Panc1 (cell line): ENCODE data around the gene D2HGDH. TPM values are rescaled to one million over a fixed set of nuclear protein-coding genes. Genes with fewer than 3 reads are reported as not detected.

Source experiments
- ATAC-seq: fragments of 200-7000 bp; cut with Tn5 transposase; 2 replicates; pipeline ENCODE4 v1.9.1; 2020; ENCODE audit warnings: mild to moderate bottlenecking, moderate library complexity
- BruUV-seq: library from RNA; stranded (reverse); fragments of 400-500 nt; replicated peaks from 2 replicates; lab custom pipeline; 2021; lab: Mats Ljungman, UMichigan
- CTCF ChIA-PET: fragments of 300-600 bp; sonication (Branson Sonifier 250); formaldehyde crosslinking; loops from one replicate; lab custom pipeline; 2022; ENCODE audit warnings: antibody characterized with exemption; lab: Charles Lee
- POLR2A ChIA-PET: fragments of 300-600 bp; sonication (Branson Sonifier 250); formaldehyde crosslinking; loops from one replicate; lab custom pipeline; 2022; ENCODE audit warnings: antibody characterized with exemption; lab: Charles Lee
- DNase-seq: peaks from one replicate; pipeline ENCODE4 v3.0.0-alpha.2; 2010; ENCODE audit warnings: low read depth, low spot score
- H3K27ac ChIP-seq: 2 replicates; pipeline ENCODE4 v1.5.1; 2011; ENCODE audit warnings: mild to moderate bottlenecking, low read length, inconsistent platforms
- H3K27me3 ChIP-seq: fragments of 200-500 bp; sonication (Bioruptor generic); 2 replicates; pipeline ENCODE4 v1.6.0; 2014; ENCODE audit warnings: low read length, inconsistent platforms; ENCODE audit not compliant: control insufficient read depth, insufficient read depth
- H3K36me3 ChIP-seq: fragments of 200-500 bp; sonication (Bioruptor generic); 2 replicates; pipeline ENCODE4 v1.5.1; 2014; ENCODE audit warnings: inconsistent platforms, mild to moderate bottlenecking, low read length, moderate library complexity; ENCODE audit not compliant: control insufficient read depth, insufficient read depth
- H3K4me1 ChIP-seq: 2 replicates; pipeline ENCODE4 v1.5.1; 2011; ENCODE audit warnings: inconsistent platforms, mild to moderate bottlenecking, low read length, moderate library complexity; ENCODE audit not compliant: control insufficient read depth, insufficient read depth
- H3K4me3 ChIP-seq, 2 experiments: 2 replicates each; pipeline ENCODE4 v1.5.1; 2011 to 2012; ENCODE audit warnings: low read depth in 2 of 2, low read length in 2 of 2, mild to moderate bottlenecking in 2 of 2, inconsistent platforms in 1 of 2, moderate library complexity in 1 of 2
- H3K9me3 ChIP-seq: fragments of 200-500 bp; sonication (Bioruptor generic); 2 replicates; pipeline ENCODE4 v1.5.1; 2014; ENCODE audit warnings: low read depth, mild to moderate bottlenecking, inconsistent platforms, low read length, moderate library complexity; ENCODE audit not compliant: control insufficient read depth, insufficient read depth
- POLR2AphosphoS5 ChIP-seq: IDR thresholded peaks from 2 replicates; pipeline ENCODE4 v1.6.1; 2012; ENCODE audit warnings: mild to moderate bottlenecking, low read depth, low read length, moderate library complexity
- SIN3A ChIP-seq: IDR thresholded peaks from 2 replicates; pipeline ENCODE4 v1.6.1; 2012; ENCODE audit warnings: low read depth, mild to moderate bottlenecking, low read length, moderate library complexity, borderline replicate concordance; ENCODE audit not compliant: insufficient read depth
- TCF7L2 ChIP-seq: IDR thresholded peaks from 2 replicates; pipeline ENCODE4 v1.6.1; 2011; ENCODE audit warnings: mild to moderate bottlenecking, low read depth, low read length, inconsistent platforms
- in situ Hi-C: cut with HindIII; loops from 2 replicates; pipeline ENCODE4 v1.10.0; 2016; ENCODE audit warnings: low sequenced_read_pairs, low pct_unique_long_range_greater_than_20kb
- intact Hi-C: fragments of 100-400 bp; cut with micrococcal nuclease; formaldehyde crosslinking; loops from one replicate; pipeline ENCODE4 v1.10.0; 2022; ENCODE audit not compliant: unreplicated experiment
- total RNA-seq: library from RNA; stranded (reverse); gene quantifications from one replicate; pipeline ENCODE4 v1.2.1, GENCODE V29; 2021; ENCODE audit not compliant: unreplicated experiment
- TF ChIP-seq, protein P1 (sequence below): fragments of 450-650 bp; IDR thresholded peaks from 2 replicates; pipeline ENCODE4 v1.5.1; 2017; ENCODE audit warnings: mild to moderate bottlenecking
- TF ChIP-seq, protein P2 (sequence below), 2 experiments: IDR thresholded peaks; 2 replicates each; pipeline ENCODE4 v1.6.1; 2011 to 2012; ENCODE audit warnings: low read depth in 2 of 2, control low read depth in 1 of 2, low read length in 1 of 2, mild to moderate bottlenecking in 1 of 2, moderate library complexity in 1 of 2; ENCODE audit not compliant: insufficient read depth in 1 of 2

The D2HGDH gene
- total RNA-seq, 1 experiment from 2014 or later: 53.0 TPM

DNA sequence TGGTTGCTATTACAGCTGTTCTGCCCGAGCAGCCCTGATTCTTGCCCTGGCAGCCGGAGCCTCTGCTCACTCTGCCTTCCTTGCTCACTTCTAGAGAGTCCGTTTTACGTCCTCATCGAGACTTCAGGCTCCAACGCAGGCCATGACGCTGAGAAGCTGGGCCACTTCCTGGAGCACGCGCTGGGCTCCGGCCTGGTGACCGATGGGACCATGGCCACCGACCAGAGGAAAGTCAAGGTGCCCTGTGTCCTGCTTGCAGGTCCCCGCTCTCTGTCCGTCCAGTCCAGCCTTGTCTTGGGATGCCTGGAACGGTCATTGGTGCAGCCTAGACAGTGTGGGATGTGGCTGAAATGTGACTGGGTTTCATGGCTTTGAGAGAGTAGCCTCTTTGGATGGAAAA, 16.7 kb downstream of the D2HGDH start:
- DNase-seq (no peak), ATAC-seq (no peak)
- Histone ChIP-seq H3K9me3 (no peaks in the 10 kb centered on the region), H3K4me1 (no peaks in the 10 kb centered on the region), H3K27ac (no peak overlapping the region), H3K36me3 (no peaks in the 10 kb centered on the region; the same call in 1 of the 2 replicates), H3K27me3 (no peaks in the 10 kb centered on the region), H3K4me3 (no peak overlapping the region)
- CTCF ChIA-PET: no interaction called here
- no TSS peak for BruUV-seq
- POLR2A ChIA-PET: no interaction called here
- TF ChIP-seq, protein P1, sequence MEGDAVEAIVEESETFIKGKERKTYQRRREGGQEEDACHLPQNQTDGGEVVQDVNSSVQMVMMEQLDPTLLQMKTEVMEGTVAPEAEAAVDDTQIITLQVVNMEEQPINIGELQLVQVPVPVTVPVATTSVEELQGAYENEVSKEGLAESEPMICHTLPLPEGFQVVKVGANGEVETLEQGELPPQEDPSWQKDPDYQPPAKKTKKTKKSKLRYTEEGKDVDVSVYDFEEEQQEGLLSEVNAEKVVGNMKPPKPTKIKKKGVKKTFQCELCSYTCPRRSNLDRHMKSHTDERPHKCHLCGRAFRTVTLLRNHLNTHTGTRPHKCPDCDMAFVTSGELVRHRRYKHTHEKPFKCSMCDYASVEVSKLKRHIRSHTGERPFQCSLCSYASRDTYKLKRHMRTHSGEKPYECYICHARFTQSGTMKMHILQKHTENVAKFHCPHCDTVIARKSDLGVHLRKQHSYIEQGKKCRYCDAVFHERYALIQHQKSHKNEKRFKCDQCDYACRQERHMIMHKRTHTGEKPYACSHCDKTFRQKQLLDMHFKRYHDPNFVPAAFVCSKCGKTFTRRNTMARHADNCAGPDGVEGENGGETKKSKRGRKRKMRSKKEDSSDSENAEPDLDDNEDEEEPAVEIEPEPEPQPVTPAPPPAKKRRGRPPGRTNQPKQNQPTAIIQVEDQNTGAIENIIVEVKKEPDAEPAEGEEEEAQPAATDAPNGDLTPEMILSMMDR: no peak
- TF ChIP-seq SIN3A: no peak
- TF ChIP-seq, protein P2, sequence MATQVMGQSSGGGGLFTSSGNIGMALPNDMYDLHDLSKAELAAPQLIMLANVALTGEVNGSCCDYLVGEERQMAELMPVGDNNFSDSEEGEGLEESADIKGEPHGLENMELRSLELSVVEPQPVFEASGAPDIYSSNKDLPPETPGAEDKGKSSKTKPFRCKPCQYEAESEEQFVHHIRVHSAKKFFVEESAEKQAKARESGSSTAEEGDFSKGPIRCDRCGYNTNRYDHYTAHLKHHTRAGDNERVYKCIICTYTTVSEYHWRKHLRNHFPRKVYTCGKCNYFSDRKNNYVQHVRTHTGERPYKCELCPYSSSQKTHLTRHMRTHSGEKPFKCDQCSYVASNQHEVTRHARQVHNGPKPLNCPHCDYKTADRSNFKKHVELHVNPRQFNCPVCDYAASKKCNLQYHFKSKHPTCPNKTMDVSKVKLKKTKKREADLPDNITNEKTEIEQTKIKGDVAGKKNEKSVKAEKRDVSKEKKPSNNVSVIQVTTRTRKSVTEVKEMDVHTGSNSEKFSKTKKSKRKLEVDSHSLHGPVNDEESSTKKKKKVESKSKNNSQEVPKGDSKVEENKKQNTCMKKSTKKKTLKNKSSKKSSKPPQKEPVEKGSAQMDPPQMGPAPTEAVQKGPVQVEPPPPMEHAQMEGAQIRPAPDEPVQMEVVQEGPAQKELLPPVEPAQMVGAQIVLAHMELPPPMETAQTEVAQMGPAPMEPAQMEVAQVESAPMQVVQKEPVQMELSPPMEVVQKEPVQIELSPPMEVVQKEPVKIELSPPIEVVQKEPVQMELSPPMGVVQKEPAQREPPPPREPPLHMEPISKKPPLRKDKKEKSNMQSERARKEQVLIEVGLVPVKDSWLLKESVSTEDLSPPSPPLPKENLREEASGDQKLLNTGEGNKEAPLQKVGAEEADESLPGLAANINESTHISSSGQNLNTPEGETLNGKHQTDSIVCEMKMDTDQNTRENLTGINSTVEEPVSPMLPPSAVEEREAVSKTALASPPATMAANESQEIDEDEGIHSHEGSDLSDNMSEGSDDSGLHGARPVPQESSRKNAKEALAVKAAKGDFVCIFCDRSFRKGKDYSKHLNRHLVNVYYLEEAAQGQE (IDR thresholded peaks at IDR 0.05; ENCODE audit: insufficient read depth in 1 of 2, low read depth in 2 of 2, low read length in 1 of 2): no peak
- no peak for TF ChIP-seq TCF7L2
- no peak for TF ChIP-seq POLR2AphosphoS5
- intact Hi-C loops (no loop called here), in situ Hi-C loops (no loop called here)

DNA sequence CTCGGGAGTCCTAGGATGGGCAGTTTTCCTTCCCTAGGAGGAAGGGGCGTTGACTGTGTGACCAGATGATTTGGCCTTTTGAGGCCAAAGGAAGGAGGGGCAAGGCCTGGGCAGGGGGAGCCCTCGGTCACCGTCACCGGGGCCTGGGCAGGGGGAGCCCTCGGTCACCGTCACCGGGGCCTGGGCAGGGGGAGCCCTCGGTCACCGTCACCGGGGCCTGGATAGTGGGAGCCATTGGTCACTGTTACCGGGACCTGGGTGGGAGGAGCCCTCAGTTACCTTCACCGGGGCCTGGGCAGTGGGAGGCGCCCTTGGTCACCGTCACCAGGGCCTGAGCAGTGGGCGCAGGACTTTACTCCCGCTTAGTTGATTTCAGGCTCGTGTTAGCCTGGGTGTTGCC, 17.3 kb downstream of the D2HGDH start:
- H3K27ac ChIP-seq: no peak overlapping the region
- H3K4me1 ChIP-seq: no peaks in the 10 kb centered on the region
- ATAC-seq: no peak
- no peaks in the 10 kb centered on the region for H3K27me3 ChIP-seq
- ChIA-PET CTCF (no interaction called here), POLR2A (no interaction called here)
- DNase-seq: no peak
- intact Hi-C loops: no loop called here
- in situ Hi-C loops: no loop called here
- TF ChIP-seq, protein P1: no peak
- TF ChIP-seq, protein P2 (IDR thresholded peaks at IDR 0.05; ENCODE audit: insufficient read depth in 1 of 2, low read depth in 2 of 2, low read length in 1 of 2): no peak
- TF ChIP-seq SIN3A: no peak
- no peak overlapping the region for H3K4me3 ChIP-seq
- BruUV-seq: no TSS peak
- H3K9me3 ChIP-seq: no peaks in the 10 kb centered on the region
- H3K36me3 ChIP-seq: no peaks in the 10 kb centered on the region; the same call in 1 of the 2 replicates
